GM10248 (cell line): ENCODE data around the gene SHB.

Experiments used
- CTCF ChIA-PET: fragments of 300-600 bp; sonication (Branson Sonifier 250); formaldehyde crosslinking; extraction: SDS; loops from one replicate; lab custom pipeline; 2021; ENCODE audit warnings: antibody characterized with exemption; lab: Yijun Ruan, JAX
- POLR2A ChIA-PET: fragments of 350-650 bp; sonication (Branson Sonifier 250); formaldehyde crosslinking; extraction: SDS; loops from one replicate; lab custom pipeline; 2020; ENCODE audit warnings: antibody characterized with exemption; lab: Yijun Ruan, JAX
- DNase-seq: peaks from one replicate; pipeline ENCODE4 v3.0.0; 2012; ENCODE audit errors: extremely low spot score
- CTCF ChIP-seq: IDR thresholded peaks from 2 replicates; pipeline ENCODE4 v1.5.1; 2012; ENCODE audit warnings: mild to moderate bottlenecking, low read depth; ENCODE audit errors: extremely low read depth, missing control alignments, control extremely low read depth

The SHB gene

DNA sequence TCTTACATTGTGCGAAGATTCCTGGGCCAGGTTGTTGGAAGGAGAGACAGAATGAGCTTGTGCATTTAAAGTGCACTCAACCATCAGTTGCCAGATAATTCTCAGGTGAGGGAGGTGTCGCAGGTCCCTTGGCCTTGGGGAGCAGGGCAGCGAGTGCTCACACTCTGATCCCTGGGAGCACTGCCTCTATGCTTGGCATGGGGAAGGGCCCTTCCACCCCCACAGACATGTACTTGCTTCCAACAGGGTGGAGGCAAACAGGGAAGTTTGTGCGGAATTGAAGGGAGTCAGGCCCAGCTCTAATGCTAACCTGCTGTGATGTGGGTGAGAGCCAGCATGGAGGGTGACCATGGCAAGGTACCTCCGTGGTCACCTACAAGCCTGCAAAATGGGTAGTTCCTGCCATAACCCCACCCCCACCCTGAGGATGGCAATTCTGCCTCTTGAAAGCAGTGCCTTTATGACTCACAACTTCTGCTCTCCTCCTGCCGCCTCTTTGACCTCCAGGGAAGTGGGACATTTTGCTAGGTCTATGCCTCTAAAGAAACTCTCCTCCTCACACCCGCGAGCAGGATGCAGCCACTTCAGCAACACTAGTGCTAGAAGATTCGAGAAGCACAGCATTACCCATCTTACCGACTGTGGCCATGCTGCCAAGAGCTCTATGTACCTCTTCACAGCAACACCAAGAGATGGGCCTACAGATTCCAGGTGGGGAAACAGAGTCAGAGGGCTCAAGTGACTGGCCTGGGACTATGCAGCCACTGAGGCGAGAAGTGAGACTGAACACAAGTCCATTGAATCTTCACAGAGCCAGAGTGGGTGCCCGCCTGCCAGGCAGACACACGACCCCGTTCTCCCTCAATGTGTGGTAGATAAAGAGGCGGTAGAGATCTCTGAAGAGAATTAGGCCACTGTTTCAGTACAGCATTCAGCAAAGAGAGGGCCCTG lies 143.0 kb downstream of the SHB start:
- POLR2A ChIA-PET = no interaction called here
- TF ChIP-seq CTCF = no peak
- CTCF ChIA-PET = interaction anchor here (1.1 to 2.5 kb wide), 6 partner anchors 8 to 437 kb away, joined by 3 to 9 read pairs (median 6); no protein-coding TSS in a partner anchor
- no peak for DNase-seq

- ChIA-PET POLR2A (no interaction called here), CTCF (interaction anchor here (1.1 to 2.5 kb wide), 8 partner anchors 9 to 438 kb away, joined by 3 to 11 read pairs (median 6); no protein-coding TSS in a partner anchor)
- TF ChIP-seq CTCF = no peak
- DNase-seq = no peak
Measured at GRCh38 chr9:37925006-37925405, 144.0 kb downstream of the SHB start.

DNA sequence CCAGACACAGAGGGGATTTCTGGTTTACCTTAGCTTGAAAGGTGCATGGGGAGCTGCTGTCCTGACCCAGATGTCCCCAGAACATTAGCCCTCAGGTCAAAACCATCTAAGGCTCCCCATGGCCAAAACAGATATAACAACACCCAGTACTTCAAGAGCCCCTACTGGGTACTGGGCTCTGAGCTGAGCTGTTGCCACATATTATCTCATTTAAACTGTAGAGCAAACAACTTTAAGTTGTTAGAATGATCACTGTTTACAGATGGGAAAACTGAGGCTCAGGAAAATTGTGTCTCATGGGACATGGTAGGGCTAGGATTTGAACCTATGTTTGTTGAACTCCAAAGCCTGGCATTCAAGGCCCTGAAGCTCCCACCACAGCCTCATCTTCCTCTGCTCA lies 144.5 kb downstream of the SHB start:
- no peak for TF ChIP-seq CTCF
- ChIA-PET POLR2A (no interaction called here), CTCF (interaction anchor here (0.9 to 2.5 kb wide), 8 partner anchors 10 to 439 kb away, joined by 3 to 11 read pairs (median 6); no protein-coding TSS in a partner anchor)
- no peak for DNase-seq

DNA sequence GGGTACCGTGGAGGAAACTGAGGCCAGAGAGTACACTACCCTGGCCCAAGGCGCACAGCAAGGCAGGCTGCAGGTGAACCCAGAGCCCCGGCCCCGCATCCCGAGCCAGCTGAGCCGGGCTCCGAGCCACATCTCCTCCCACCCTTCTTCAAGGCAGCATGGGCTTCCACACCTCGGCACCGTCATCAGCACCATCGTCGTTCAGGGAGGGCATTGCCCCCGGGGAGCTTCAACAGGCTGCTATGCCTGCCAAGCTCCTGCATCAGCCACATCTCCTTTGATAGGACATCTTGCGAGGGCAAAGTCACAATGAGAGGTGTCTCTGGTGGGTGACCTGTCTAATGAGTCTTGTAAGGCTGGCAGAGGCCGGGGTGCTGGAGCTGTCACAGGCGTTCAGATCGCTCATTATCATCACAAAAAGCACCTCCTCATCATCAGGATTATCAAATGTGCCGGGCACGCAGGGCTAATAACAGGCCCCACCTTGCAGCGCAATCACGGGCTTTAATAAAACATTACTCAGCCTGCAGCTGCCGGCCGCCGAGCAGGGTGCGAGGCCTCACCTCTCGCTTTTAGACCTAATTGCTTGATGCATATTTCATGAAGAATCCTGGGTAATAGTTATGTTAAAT lies 145.1 kb downstream of the SHB start:
- no peak for DNase-seq
- TF ChIP-seq CTCF = no peak
- ChIA-PET CTCF (interaction anchor here (0.9 to 2.5 kb wide), 6 partner anchors 10 to 236 kb away, joined by 3 to 11 read pairs (median 6); no protein-coding TSS in a partner anchor), POLR2A (no interaction called here)

- no peak for TF ChIP-seq CTCF
- no peak for DNase-seq
- ChIA-PET CTCF (interaction anchor here (1.0 to 2.2 kb wide), 5 partner anchors 9 to 18 kb away, joined by 3 to 11 read pairs (median 4); no protein-coding TSS in a partner anchor), POLR2A (no interaction called here)
Measured at GRCh38 chr9:37923118-37923795, 145.8 kb downstream of the SHB start.
